HG03280 (cell line): ENCODE results near the gene CREB5.

Source experiments
- ATAC-seq: cut with Tn5 transposase; IDR thresholded peaks from one replicate; pipeline ENCODE4 v1.9.1; 2021; ENCODE audit warnings: mild to moderate bottlenecking, moderate library complexity; ENCODE audit not compliant: unreplicated experiment

The CREB5 gene

DNA sequence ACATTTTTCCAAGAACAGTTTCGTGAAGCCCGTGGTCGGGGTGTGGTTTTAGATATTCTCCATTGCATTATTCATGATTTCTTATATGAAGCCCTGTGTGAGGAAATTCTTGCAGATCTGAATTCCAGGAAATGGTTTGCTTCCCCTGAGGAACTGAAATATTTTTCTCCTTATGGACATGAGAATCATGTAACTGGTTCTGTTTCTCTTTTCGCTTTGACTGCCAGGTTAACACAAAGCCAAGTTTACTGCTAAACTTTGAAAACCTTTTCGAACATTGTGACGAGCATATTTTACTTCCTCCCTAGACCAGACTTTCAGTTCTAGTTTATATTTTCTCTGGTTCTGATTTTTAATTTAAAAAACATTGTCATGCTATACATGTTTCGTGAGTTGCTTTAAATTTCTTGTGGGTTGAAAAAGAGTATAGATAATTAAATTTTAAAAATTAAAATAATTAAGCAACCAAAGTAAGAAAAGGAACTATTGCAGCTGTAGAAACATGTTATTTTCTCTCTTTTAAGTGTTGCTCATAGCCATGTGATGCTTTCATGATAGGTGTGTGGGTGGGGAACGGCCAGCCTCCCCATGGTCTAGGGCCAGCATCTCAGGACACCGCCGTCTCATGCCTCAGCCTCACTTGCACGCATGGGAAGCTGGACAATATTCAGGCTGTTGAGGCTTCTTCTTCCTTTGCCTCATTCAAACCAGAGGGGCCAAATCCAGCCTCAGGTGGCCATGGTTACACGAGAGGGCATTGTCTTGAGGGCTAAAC, 97.1 kb downstream of the CREB5 start:
- peak; percentile 72 for ATAC-seq

DNA sequence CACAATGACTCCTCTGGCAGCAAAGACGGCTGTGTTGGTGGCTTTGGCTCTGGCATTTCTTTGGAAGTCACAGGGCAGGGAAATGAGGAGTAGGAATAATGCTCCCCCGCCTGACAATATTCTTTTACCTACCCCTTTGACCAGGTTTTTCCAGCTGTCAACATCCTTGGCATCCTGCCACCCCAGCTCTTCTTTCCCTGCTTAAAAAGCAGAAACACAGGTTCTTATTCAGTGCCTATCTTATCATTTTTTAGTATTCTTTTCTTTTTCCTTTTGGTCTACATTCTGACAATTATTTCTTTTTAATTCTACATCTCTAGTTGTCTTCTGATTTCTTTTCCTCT, 97.7 kb downstream of the CREB5 start:
- no peak for ATAC-seq

DNA sequence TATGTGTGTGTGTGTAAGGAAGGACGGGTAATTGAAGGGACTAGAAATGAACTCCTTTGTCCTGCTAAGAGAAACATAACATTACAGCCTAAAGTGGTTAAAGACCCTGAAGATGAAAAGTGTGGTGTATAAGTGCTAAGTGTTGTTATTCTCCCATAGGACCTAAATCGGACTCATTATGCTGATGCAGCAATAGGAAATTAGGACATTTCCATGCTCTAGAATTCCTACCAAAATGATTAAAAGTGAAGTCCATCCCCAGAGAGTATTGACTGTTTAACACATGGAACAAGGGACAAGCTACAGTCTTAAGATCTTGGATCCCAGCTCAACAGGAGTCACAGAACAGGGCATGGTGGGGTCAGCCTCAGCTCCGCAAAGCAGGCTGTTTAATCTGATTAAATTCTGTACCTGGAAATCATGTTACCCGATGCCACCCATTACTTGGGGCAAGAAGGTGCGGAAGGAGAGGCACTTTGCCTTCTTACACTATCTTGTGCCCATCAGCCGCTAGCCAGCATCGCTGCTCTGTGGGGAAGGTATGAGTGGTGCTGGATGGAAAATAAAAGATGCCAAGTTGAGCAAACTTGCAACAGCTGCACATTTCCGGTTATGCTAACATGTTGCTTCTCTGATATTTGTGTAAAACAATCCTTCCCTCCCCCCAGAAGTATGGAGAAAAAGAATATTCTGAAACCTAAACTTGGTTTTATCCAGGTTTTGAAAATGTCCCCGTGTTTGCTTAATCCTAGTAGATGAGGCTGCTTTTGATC, 100.5 kb downstream of the CREB5 start:
- ATAC-seq, result no peak

DNA sequence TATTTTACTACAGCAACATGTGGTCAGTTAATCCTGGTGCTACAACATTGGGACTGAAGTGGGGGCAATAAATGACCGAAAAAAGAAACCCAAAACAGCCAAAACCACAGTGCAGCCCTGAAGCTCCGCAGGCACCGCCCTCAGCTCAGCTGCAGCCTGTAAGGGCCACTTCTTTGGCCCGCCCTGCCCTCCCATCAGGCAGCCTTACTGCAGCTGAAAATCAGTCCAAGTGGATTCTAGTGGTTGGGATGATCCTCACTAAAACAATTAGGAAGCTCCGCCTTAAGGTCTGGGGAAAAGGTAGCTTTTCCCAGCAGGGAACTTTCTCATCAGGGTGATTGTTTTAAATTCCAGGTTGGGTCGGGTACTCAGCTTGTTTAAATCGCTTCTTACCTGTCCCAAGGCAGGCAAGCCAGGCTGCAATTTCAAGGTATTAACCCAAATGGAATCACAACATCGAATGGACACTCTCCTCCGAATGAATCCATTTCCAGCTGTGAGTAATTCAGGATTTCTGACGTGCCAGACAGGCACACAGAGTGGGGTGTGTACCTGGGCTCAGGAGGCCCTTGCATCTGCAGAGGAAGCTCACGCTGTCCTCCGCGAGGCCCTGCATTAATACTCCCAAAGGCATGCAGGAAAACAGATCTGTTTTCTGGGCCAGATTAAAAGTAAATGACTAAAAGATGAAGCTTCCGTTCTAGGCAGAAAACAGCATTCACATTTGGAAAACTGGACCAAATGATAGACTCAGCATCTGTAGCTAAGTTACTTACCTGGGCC, 104.3 kb downstream of the CREB5 start:
- ATAC-seq, result no peak

DNA sequence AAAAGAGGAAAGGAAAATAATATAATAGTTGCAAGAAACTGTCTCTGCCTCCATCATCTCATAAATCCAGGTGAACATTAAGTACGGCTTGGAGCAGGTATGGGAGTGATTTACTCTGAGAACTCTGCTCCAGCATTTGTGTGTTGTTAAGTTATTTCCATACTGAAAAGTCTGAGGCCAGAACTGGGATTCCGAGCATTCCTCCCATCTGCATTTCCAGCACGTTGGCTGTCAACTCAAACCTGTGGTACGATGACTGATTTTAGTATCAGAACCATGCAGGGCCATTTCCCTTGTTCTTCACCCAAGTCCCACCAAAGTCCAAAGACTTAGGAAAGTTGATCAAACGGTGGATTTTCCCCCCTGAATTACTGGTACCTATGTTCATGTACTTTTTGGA, 104.9 kb downstream of the CREB5 start:
- no peak for ATAC-seq

DNA sequence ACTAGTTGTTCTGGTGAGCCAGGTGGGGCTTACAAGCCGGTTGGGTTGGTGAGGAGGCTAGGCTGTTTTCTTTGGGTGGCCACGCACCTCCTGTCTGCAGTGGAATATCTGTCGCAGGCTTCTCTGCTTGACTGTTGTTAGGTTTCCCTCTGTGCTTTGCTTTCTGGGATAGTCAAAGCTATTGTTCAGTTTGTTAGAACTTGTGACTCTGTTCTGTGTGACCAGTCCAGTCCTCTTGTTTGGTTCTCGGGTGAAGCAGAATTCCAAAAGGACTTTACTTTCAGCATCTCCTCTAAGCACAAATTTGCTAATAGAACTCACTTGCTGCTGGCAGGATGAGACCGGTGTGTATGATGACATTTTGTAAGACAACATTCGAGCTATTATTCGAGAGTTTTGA, 105.3 kb downstream of the CREB5 start:
- no peak for ATAC-seq

DNA sequence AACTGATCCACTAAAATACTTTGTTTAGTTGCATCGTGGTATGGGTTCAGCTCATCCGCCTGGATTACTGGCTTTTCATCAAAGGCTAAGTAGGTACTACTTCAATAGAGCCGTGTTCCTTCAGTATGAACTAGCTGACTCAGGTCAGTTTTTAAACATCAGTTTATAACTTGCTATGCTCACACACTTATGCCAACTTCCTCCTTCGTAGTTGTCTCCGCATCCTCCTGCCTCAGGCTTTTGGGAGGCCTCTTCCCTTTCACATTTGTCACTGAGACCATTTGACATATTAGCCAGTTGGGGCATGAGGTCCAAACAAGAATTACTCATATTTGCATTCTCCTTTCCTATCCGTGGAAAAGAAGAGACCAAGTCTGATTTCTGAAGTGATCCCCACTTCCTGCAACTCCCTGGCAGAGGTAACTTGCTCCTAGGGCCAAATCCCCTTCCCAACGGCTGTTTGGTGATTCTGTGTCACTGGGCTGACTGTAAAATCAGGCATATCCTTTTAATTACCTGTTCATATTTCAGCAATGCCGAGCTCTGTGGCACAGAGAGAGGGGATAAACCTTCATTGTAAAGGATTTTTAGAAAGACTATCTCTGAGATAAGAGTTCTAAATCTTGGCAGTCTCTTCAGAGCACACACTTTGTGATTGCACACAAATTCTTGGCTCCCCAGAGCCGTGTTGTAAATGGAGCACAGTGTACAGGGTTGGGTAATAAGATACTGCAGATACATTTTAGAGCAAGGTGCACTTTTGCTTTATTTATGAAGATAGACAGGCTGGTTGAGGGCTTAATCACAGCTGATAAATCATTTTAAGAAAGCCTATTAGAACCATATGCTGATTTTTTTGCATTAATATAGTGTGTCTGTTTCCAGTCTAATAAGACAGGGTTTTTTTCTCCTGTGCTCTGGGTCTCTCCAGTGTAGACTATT, 108.0 kb downstream of the CREB5 start:
- no peak for ATAC-seq

DNA sequence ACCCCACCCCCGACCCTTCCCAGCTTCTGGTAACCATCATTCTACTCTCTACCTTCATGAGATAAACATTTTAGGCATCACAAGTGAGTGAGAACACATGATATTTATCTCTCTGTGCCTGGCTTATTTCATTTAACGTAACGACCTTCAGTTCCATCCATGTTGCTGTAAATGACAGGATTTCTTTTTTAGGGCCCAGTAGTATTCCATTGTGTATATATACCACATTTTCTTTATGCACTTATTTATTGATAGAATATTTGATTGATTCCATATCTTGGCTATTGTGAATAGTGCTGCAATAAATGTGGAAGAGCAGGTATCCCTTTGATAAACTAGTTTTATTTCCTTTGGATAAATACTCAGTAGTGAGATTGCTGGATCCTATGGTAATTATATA, 112.7 kb downstream of the CREB5 start:
- ATAC-seq, result no peak

DNA sequence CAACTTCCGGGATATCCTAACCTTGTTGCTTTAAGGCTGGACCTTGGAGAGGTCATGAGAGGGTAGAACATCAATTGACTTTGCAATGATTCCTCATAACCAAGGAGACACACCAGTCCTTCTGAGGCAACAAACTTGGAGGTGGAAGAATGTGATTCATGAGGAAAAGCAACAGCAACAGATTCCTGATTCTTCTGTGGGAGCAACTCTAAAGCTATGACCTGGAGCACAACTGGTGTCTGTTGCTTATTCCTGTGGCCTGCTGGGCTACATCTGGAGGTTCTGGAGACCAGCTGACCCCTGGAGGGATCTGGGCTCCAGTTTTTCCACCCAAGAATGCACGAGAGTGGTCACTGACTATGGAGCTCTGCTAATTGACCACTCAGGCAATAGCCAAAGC, 116.6 kb downstream of the CREB5 start:
- no peak for ATAC-seq

DNA sequence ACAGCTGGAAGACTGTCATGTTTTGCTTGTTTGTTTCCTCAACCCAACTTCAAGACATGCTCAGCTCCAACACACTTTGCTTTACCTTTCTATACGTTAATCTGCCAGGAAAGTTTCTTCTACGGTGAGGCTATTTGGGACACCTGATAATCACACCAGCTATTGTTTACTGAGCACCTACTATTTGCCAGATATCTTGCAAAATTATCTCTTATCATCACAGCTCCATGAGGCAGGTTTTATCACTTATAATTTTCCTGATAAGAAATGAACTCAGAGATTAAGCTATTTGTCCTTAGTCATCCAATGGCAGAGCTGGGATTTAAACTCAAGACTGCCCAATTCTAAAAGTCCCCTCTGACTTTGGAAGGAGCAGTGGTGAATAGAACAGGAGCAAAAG, 117.4 kb downstream of the CREB5 start:
- no peak for ATAC-seq

DNA sequence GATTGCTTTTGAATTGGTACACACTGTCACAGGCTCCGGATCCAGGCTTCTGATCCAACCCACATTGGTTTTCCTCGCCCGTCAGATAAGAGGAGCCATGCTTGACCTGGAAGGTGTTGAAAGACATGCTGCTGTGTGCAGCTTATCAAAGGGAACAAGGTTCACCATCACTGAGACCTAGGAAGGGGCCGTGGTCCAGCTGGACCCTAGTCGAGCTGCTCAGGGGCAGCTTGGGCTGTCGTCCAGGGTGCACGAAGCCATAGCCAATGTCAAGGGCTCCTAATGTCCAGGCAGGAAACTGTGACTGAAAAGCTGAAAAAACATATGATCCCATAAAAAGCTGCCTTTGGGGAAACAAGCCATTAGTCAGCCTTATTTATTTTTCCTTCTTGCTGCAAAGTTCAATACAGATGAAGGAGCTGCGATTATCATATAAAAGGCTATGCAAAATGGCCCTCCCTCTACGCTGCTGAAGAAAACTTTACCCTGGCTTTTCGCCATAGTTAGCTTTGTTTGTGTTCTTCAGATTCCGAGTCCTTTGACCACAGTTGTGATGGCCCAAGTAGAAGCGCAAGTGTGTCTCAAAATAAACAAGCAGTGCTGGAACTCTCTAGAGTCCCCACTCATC, 118.0 kb downstream of the CREB5 start:
- ATAC-seq, result no peak

DNA sequence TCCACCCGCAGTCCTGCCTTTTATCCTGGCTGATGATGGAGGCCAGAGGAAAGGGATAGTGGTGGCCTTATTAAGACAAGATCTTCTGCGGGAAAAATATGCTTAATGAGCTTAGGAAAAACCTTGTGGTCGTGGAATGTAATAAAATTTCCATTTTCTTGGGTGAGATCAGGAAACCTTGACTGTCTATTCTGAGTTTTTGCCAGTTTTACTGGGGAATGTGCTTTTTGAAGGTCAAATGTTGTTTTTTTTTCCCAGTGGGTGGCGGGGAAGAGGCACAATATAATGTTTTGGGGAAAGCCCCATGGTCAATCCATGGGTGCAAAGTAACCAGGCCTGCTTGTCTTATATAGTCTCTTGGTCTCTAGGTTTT, 118.5 kb downstream of the CREB5 start:
- no peak for ATAC-seq

DNA sequence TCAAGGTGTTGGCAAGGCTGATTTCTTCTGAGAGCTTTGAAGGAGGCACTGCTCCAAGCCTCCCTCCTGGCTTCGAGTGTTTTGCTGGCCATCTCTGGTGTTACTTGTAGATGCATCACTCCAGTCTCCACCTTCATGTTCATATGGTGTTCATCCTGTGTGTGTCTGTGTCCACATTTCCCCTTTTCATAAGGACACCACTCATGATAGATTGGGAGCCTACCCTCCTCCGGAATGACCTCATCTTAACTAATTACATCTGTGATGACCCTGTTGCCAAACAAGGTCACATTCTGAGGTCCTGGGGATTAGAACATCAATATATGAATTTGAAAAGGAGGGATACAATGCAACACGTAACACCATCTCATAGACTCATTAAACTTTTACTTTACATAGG, 119.0 kb downstream of the CREB5 start:
- ATAC-seq, result no peak

DNA sequence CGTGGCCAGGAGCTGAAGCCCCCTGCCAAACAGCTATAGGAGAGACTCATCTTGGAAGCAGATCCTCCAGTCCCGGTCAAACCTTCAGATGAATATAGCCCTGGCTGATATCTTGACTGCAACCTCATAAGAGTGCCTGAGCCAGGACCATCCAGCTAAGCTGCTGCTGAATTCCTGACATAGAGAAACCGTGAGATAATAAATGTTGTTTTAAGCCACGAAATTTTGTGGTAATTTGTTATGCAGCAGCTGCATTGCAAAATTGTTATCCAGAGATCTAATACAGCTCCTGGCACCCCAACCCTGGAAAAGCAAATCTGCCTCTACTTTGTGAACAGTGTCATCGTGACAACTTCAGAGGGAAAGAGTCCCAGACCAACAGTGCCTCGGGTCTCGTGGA, 119.9 kb downstream of the CREB5 start:
- no peak for ATAC-seq

DNA sequence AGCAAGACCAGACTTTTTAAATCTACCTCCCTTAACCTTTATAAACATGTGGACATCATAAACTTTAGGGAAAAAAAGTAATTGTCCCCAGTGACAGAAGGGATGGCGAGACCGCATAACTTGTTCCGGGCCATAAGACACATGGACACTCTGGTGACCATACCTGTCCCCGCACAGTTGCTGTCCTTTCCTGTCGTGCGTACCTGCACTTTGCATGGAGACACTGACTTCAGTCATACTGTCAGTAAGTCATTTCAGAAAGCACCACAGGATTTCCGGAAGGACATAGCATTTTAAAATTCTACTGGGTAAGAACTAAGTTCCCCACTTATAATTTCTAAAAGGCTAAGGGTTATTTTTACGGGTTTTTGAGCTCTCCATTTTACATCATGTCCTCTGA, 120.9 kb downstream of the CREB5 start:
- ATAC-seq, result no peak

DNA sequence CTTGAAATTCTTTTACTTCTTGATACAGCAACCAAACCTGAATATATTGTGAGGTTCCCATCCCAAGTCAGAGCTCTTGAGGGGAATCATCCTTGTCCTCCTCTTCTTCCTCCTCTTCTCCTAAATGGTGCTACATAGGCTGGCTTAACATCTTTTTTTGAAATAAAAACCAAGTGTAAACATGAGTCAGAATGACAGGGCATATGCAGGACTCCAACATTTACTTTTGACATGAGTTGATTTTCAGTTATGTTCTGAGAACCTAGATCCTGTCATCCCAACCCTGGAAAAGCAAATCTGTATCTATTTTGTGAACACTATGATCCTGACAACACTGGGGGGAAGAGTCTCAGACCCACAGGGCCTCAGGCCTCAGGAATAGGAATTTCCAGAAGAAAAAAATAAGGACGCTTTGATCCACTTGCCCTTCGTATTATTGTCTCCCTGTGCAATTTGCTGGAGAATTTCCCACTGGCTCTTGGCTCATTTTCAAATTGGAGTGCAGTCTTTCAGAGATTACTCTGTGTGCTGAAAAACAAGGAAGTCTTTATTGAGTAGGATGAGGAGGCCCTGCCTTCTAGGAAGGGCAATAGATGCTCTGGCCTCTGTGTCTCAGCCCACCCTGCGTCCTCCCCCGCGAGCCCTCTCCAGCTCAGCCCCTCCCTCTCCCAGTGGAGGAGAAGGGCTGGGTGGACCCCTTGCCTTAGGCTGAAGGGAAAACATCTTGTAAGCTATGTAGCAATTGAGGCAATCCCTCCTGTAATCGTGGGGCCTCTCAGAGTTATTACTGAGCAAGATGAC, 121.6 kb downstream of the CREB5 start:
- ATAC-seq, result no peak

DNA sequence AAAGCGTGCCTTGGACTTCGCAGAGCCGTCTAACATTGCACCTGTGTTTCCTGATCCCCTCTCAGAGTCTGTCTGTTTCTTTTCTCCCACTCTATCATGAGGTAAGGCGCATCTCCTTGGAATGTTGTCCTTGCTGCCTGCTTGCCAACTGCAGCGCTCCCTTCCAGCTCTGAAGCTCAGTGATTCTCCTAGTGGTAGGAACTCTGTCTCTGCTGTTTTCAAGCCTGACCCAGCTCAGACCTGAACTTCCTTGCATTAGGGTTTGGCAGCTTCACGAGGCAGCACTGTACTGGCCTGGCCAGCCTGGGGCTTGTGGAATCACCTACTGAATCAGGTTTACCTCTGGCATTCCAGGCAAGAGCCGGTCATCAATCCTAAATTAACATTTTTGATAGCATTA, 123.9 kb downstream of the CREB5 start:
- no peak for ATAC-seq

DNA sequence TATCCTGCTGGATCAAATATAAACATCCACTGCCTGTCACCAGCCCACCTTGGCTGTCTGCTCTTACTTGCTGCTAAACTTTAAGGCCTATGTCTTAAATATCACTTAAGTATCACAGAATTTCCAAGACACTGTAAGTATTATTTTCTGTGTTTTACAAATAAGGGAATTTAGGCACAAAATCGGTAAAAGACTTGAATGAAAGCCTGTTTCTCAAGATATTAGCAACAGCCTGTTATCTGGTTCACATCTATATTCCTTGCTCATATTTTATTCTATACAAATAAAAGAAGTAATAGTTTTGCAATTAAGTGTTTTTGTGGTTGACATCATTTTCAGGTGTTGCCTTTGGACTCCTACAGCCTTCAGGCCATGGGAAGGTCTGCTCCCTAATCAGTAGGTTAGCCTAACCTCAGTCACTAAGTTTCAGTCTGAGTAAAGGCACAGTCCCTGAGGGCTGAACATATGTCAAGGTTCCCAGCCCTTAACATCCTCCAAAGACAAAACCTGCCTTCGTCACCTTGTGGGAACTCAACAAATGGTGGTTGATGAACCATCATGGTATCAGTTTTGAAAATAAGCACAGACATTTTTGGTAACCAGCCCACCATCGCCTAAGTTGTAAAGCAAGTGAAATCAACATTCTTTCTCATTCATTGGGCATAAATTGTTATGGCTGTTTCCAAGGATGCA, 127.1 kb downstream of the CREB5 start:
- peak; percentile 90 for ATAC-seq

DNA sequence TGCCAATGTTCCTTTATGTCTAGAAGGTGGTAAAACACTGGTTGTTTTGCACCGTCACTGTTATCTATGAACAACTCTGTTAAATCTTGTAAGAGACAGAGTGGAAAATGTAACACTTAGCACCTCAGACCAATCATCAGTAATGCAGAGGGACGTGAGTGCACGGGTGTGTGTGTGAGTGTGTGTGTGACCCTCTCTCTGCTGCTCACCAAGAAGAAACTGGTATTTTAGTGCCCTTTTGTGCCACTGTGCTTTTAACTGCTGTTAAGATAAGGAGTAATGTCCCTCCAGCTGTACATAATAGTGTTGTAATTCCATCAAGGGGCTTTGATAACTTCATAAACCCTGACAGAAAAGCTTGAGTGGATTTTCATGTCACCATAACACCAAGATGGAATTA, 130.1 kb downstream of the CREB5 start:
- ATAC-seq, result no peak
